ENCODE data around the gene FMO5.
"Not testable (repeated sequence)": the region's sequence is repeated elsewhere in the genome, so short reads cannot be mapped to it uniquely, and the experiment has no call there.

Gene FMO5

DNA sequence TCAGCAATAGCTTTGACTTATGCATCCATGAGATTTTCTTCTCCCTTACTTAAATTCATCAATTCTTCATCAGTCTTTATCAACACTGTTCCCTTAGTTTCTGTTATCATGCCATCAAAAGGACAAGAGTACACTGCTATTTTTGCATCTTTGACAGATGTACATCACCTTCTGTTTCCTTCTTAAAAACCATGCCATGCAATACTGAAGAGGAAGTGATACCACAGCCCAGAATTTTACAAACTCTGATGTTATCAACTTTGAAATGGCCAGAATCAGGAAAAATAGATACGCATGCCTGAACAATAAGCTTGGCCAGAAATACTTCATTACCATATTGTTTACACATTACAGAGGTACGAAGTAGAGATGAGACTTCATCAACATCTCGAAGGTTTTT is 21.1 kb downstream of the FMO5 start:
- DNase-seq, result no peak

- no peak for DNase-seq
These were observed 22.6 kb downstream of the FMO5 start for GRCh38 chr1:147202576-147202975.

DNA sequence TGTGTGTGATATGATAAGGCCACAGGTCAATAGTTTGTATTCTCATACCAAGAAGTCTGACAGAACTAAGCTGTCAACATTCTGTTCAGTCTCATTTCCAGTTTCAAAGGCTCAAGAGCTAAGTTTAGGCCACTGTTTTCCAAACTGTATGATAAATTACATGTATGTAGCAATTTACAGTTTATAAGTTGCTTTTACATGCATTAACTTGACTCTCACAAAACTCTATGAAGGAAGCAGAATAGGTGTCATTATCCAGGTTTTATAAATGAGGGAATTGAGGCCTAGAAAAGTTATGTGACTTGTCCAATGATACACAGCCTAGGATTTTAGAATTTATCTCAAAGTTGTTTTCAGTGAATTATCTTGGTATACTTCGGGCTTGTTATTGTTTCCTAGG is 23.4 kb downstream of the FMO5 start:
- DNase-seq, result no peak

DNA sequence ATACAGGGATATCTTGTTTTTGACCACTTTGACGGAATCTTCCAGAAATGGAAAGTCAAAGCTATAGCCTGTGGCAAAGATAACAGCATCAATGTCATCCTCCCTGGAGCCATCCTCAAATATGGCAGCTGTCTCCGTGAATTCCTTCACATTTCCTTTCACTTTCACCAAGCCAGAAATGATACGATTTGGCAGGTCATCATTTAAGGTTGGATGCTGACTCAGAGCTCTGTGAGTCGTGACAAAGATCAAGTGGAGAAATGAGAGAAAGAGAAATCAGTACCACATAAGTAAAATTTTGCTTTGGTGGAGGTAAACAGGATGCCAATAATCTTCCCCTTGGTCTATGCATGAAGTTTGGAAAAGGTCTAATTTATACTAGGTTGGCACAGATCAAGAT is 23.9 kb downstream of the FMO5 start:
- no peak for DNase-seq

DNA sequence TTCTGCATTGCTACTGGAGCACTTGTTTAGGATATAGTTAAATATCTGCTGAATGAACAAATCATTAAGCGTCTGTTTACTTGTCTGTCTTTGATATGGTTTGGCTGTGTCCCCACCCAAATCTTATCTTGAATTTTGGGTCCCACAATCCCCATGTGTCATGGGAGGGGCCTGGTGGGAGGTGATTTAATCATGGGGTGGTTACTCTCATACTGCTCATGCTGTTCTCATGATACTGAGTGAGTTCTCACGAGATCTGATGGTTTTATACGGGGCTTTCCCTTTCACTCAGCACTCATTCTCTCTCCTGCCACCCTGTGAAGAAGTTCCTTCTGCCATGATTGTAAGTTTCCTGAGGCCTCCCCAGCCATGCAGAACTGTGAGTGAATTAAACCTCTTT is 27.8 kb downstream of the FMO5 start:
- DNase-seq, result not testable (repeated sequence)

DNA sequence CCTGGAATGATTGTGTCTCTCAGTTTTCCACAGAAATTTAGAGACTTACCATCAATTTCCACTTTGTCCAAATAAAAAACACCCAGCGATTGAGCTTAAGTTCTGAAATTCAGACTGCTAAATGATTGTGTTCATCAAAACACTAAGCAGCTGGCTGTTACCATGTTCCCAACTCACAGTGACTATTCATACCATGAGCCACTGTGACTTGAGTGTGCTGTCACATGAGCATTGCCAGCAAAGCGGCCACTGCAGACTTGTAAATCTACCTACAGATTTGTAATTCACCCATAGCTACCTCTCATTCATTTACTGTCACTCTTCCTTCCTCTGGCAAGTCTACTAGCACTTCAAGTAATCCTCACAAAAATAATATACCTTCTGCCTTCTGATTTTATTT is 35.6 kb downstream of the FMO5 start:
- DNase-seq, result no peak

DNA sequence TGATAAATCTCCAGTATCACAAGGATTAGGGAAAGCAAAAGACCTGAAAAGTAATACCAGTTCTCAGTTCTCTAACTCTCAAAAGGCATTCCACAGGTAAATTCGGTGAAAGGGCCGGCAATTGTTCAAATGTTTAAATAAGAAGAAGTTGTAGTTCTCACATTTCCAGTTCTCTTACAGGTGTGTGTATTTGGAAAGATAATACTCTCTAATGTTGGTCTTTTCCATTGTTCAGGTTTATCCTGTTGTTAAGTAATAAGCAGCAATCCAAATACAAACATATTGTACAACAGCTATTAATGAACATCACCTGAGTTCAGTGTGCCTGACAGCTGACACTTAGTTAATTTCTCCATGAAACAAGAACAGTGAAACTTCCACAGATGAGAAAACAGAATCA is 39.7 kb downstream of the FMO5 start:
- DNase-seq, result no peak

GRCh38 chr1:147177611-147178380 is 47.3 kb downstream of the FMO5 start:
- no peak for DNase-seq

- DNase-seq, result peak; percentile 93
These were observed 52.7 kb downstream of the FMO5 start, which contains the start of gene PRKAB2 for GRCh38 chr1:147172168-147173016. Gene PRKAB2 (minus strand): TSS chr1:147172470. CDS start chr1:147172144, 326 bp downstream.

- DNase-seq, result peak; percentile 2
These were observed 53.6 kb downstream of the FMO5 start for GRCh38 chr1:147171399-147172167.

DNA sequence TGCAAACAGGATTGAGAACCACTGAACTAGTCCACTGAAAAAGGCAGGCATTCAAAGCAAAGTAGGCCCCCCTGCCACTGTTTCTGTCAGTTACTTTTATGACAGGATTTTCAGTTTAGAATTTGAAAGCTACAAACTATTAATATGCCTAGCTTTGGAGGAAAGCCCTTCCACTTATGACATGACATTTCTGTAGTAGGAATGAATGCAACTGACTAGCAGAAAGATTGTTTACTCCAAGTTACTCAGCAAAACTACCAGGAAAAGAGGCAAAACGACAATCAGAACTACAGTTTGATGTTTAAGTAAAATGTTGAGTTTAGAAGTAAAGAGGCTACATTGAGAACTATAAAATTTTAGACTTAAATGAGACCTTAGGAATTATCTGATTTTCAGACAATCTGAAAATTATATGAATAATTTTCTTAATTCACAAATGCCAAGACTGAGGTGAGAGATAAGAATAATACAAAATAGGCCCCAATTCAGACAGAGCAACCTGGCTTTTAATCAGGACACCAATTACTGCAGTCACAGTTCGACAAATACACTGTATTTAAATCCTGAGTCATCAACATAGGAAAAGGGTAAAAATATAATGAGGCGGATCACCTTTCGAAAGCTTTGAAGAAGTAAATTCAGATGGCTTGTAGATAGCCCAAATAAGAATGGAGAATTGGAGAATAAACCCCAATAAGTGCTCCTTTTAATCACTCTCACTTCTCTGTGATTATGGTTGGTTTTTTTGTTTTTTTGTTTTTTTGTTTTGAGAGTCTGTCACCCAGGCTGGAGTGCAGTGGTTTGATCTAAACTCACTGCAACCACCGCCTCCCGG is 55.1 kb downstream of the FMO5 start:
- DNase-seq, result no peak

GRCh38 chr1:147169171-147169570 is 56.0 kb downstream of the FMO5 start:
- no peak for DNase-seq

DNA sequence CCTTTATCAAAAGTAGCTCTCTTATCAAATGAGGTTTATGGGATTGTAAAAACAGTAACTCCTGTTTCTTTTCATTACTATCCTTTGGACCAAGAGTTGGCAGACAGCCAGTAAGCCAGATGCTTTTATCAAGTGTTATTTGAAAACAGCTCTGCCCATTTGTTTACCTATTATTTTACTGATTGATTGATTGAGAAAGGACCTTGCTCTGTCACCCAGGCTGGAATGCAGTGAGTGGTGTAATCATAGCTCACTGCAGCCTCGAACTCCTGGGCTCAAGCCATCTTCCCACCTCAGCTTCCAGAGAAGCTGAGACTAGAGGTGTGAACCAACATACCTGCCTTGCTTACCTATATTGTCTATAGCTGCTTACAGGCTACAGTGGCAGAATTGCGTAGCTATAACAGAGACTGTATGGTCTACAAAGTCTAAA is 56.5 kb downstream of the FMO5 start:
- no peak for DNase-seq

GRCh38 chr1:147167365-147167764 is 57.8 kb downstream of the FMO5 start:
- no peak for DNase-seq

GRCh38 chr1:147163019-147163418 is 62.1 kb downstream of the FMO5 start:
- no peak for DNase-seq

DNA sequence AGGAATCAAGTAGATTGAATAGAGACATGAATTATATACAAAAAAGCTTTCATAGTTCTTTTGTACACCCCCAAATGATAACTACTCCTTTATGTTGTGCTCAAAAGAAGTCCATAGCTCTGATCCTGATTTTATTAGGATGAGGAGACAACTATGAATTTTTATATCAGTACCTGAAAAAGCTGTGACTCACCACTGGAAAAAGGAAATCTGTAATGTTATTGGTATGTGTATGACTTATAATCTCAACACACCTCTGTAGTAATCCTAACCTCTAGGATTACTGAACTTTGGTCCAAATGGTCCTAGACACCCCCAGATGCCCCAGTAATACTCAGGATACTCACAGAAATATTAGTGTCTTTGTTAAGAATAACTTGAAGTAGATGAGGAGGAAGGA is 63.0 kb downstream of the FMO5 start:
- DNase-seq, result no peak

GRCh38 chr1:147157116-147157515 is 68.0 kb downstream of the FMO5 start:
- not testable (repeated sequence) for DNase-seq

GRCh38 chr1:147156642-147157041 is 68.5 kb downstream of the FMO5 start:
- no peak for DNase-seq

GRCh38 chr1:147152772-147153171 is 72.4 kb downstream of the FMO5 start:
- no peak for DNase-seq

- DNase-seq, result no peak
These were observed 73.9 kb downstream of the FMO5 start for GRCh38 chr1:147151244-147151643.

DNA sequence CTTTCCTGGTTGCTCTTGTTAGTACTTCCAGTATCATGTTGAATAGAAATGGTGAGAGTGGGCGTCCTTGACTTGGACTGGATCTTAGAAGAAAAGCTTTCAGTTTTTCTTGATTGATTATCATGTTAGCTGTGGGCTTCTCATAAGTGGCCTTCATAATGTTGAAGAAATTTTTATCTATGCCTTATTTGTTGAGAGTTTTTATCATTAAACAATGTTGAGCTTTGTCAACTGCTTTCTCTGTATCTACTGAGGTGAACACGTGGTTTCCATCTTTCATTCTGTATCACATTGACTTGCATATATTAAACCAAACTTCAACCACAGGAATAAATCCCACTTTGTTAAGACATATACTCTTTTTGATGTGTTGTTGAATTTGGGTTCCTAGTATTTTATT is 82.3 kb downstream of the FMO5 start:
- no peak for DNase-seq

Data from CD4-positive, alpha-beta T cell treated with Interleukin-17A for 1 hour (primary cell).